ENCODE data around the gene AFAP1.

The AFAP1 gene

DNA sequence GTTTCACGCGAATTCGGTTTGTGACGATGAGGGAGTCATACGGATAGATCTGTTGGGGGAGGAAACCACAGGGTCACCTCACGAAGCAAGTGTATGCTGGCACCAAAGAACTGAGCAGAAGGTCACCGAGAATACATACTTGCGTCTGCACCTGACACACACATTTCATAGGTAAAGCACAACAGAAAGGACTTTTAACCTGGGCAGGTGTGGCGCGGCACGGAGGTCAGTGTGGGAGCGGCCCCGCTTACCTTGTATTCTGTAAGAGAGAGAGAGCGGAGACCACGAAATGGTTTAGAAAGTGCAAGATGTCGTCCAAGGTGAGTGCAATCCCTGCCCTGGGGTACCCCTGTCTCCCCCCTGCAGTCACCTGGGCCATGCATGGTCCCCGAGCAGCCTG is 43.6 kb upstream of the AFAP1 start:
- H3K4me3 ChIP-seq (ENCODE audit: low read depth, low read length) = no peak overlapping the region
- TF ChIP-seq, protein P1, sequence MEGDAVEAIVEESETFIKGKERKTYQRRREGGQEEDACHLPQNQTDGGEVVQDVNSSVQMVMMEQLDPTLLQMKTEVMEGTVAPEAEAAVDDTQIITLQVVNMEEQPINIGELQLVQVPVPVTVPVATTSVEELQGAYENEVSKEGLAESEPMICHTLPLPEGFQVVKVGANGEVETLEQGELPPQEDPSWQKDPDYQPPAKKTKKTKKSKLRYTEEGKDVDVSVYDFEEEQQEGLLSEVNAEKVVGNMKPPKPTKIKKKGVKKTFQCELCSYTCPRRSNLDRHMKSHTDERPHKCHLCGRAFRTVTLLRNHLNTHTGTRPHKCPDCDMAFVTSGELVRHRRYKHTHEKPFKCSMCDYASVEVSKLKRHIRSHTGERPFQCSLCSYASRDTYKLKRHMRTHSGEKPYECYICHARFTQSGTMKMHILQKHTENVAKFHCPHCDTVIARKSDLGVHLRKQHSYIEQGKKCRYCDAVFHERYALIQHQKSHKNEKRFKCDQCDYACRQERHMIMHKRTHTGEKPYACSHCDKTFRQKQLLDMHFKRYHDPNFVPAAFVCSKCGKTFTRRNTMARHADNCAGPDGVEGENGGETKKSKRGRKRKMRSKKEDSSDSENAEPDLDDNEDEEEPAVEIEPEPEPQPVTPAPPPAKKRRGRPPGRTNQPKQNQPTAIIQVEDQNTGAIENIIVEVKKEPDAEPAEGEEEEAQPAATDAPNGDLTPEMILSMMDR (IDR thresholded peaks at IDR 0.05; ENCODE audit: insufficient read depth, low read depth, low read length, missing control alignments) = no peak
- DNase-seq (ENCODE audit: low read depth) = no peak

DNA sequence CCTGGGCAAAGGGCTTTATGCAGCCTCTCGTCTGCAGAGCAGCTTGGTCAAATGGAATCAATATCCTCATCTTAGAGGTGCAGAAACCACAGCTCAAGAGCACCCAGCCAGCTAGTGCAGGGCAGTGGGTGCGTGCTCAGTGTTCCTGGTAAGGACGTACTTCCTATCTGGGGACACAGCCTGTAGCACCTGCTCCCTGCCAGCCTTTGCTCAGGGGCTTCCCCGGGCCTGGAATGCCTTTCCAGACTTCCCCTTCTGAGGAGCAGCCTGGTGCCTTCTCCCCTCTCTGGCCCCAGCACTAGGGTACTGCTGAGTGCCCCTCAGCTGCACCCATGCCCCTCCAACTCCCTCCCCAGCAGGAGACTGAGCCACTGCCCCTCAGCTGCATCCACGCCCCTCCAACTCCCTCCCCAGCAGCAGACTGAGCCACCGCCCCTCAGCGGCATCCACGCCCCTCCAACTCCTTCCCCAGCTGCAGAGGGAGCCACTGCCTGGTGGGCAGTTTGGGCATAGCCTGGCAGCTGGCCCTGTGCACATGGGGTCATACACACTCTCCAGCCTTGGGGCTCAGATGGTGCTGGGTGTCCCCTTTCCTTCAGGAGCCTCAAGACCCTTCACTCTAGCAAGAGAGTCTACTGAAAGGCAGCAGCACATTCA is 42.2 kb upstream of the AFAP1 start:
- H3K4me3 ChIP-seq (ENCODE audit: low read depth, low read length) = no peak overlapping the region
- no peak for DNase-seq (ENCODE audit: low read depth)
- TF ChIP-seq, protein P1 (IDR thresholded peaks at IDR 0.05; ENCODE audit: insufficient read depth, low read depth, low read length, missing control alignments) = no peak

DNA sequence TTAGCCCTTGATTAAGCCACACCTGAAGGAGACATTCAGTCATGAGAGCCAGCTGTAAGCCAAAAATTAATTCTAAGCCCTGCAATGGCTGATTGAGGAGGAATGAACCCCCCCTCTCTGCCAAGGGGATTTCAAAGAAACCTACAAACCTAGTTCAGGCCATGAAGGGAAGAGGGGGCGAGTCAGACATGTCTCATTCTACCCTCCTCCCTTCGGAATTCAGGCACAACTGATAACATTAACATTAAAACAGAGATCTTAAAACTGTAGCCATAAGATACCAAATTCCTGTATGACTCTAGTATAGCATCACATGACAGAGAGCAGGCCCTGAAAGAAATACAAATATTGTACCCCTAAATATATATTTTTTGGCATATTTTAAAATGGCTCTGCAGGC is 40.4 kb upstream of the AFAP1 start:
- no peak for DNase-seq (ENCODE audit: low read depth)
- no peak overlapping the region for H3K4me3 ChIP-seq (ENCODE audit: low read depth, low read length)
- TF ChIP-seq, protein P1 (IDR thresholded peaks at IDR 0.05; ENCODE audit: insufficient read depth, low read depth, low read length, missing control alignments) = no peak

DNA sequence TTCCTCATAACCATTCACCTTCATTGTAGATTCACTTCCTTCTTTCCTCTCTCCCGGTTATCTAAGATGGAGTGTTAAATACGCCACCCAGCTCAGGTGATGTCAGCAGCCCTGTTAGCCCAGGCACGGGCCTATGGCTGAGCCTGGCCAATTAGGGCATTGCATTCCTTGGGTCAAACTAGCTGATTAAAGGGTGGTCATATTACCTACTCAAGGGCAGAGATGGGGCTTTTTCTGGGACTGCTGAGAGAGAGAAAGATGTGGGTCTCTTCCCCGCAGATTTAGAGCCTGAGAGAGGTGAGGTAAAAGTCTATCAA is 39.9 kb upstream of the AFAP1 start:
- DNase-seq (ENCODE audit: low read depth) = no peak
- TF ChIP-seq, protein P1 (IDR thresholded peaks at IDR 0.05; ENCODE audit: insufficient read depth, low read depth, low read length, missing control alignments) = no peak
- no peak overlapping the region for H3K4me3 ChIP-seq (ENCODE audit: low read depth, low read length)

DNA sequence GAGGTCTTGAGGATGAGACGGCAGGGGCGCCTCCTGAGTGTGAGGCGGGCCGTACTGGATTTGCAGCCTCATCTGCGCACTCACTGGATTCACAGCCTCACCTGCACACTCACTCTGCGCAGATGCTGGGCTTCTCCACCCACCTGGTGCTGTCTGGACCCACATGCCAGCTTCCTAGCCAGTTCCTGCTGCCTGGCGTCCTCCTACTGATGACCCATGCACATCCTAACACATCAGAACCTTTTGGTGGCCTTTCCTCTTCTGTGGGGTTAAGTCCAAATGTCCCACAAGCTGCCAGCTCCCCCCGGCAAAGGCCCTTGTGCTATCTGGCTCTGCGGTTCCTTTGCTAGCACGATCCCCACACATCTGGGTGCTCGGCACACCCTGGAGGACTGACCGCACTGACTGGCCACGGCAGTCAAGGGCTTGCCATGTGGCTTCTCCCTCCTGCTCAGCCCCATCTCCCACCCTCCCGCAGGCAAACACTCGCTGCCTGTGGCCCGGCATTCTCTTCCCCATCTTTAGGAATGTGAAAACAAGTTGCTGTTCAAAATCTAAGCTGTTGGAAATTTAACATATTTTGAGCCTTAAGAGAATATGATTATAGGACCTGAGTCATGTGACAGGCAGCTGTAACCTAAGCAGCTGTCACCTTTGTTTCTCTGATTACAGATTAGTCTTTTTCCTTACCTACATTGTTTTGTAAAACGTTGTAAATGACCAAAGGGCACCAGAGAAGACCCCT is 39.4 kb upstream of the AFAP1 start:
- DNase-seq (ENCODE audit: low read depth) = no peak
- TF ChIP-seq, protein P1 (IDR thresholded peaks at IDR 0.05; ENCODE audit: insufficient read depth, low read depth, low read length, missing control alignments) = no peak
- no peak overlapping the region for H3K4me3 ChIP-seq (ENCODE audit: low read depth, low read length)

DNA sequence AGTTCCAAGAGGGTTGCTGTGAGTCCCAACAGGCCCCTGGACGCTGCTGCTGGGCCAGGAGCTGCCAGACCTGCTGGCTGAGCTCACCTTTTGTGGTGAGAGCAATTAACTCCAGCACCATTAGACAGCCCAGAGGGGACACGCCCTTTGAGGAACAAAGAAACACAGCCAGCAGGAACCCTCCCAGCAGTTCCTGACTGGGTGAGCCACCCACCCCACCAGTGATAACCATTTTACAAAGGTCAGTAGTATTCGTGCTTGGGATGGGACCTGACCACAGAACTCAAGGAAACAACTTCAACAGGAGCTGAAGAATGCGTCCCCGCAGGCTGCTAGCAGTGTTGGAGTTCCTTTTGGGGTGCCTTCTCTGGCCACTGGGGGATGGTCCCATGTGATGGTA is 38.8 kb upstream of the AFAP1 start:
- no peak overlapping the region for H3K4me3 ChIP-seq (ENCODE audit: low read depth, low read length)
- no peak for DNase-seq (ENCODE audit: low read depth)
- TF ChIP-seq, protein P1 (IDR thresholded peaks at IDR 0.05; ENCODE audit: insufficient read depth, low read depth, low read length, missing control alignments) = no peak

DNA sequence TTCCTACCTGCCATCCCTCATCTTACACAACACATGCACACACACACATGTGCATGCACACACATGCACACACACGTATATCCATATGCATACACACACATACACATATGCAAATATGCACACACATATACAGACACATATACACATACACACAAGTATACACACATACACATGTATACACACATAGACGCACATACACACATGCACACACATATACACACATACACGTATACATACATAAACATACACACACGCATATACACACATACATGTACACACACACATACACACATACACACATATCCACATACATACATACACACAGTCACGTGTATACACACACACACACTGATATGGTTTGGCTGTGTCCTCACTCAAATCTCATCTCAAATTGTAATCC is 37.0 kb upstream of the AFAP1 start:
- no peak overlapping the region for H3K4me3 ChIP-seq (ENCODE audit: low read depth, low read length)
- TF ChIP-seq, protein P1 (IDR thresholded peaks at IDR 0.05; ENCODE audit: insufficient read depth, low read depth, low read length, missing control alignments) = no peak
- DNase-seq (ENCODE audit: low read depth) = no peak
